T-helper 2 cell treated with Interferon-gamma antibody and Interleukin-4, amounts not matched to agents 5 μg/mL and 100 μg/mL, for 36 hours (primary cell): ENCODE measurements around the gene UCHL1.

Source experiments
- DNase-seq: peaks from one replicate; pipeline ENCODE4 v3.0.0; 2021; ENCODE audit warnings: low spot score
- H3K27ac Mint-ChIP-seq: one replicate; pipeline ENCODE4 v1.8.0; 2021; ENCODE audit warnings: mild to moderate bottlenecking, mixed read lengths
- H3K27me3 Mint-ChIP-seq: one replicate; pipeline ENCODE4 v1.8.0; 2021; ENCODE audit warnings: low read depth, mixed read lengths
- H3K36me3 Mint-ChIP-seq: one replicate; pipeline ENCODE4 v1.8.0; 2021; ENCODE audit warnings: low read depth, mixed read lengths
- H3K4me1 Mint-ChIP-seq: one replicate; pipeline ENCODE4 v1.8.0; 2021; ENCODE audit warnings: low read depth, mixed read lengths
- H3K4me3 Mint-ChIP-seq: one replicate; pipeline ENCODE4 v1.8.0; 2022; ENCODE audit warnings: mild to moderate bottlenecking, moderate library complexity, mixed read lengths
- H3K9me3 Mint-ChIP-seq: one replicate; pipeline ENCODE4 v1.8.0; 2021; ENCODE audit warnings: mixed read lengths

UCHL1 gene

GRCh38 chr4:41217374-41217773, 39.4 kb upstream of the UCHL1 start:
- H3K27me3 Mint-ChIP-seq, result peaks cover 63% of the 10 kb centered on the region
- no peaks in the 10 kb centered on the region for H3K9me3 Mint-ChIP-seq
- peaks cover 23% of the 10 kb centered on the region for H3K4me1 Mint-ChIP-seq
- DNase-seq, result no peak
- peak overlapping the region; percentile 77 for H3K4me3 Mint-ChIP-seq
- no peaks in the 10 kb centered on the region for H3K36me3 Mint-ChIP-seq
- no peak overlapping the region for H3K27ac Mint-ChIP-seq

- H3K27ac Mint-ChIP-seq, result no peak overlapping the region
- no peaks in the 10 kb centered on the region for H3K36me3 Mint-ChIP-seq
- H3K9me3 Mint-ChIP-seq, result no peaks in the 10 kb centered on the region
- peaks cover 55% of the 10 kb centered on the region for H3K27me3 Mint-ChIP-seq
- no peak for DNase-seq
- H3K4me1 Mint-ChIP-seq, result peaks cover 18% of the 10 kb centered on the region
- H3K4me3 Mint-ChIP-seq, result no peak overlapping the region
These were observed 38.0 kb upstream of the UCHL1 start for GRCh38 chr4:41218703-41219102.

- no peak overlapping the region for H3K4me3 Mint-ChIP-seq
- H3K27ac Mint-ChIP-seq, result no peak overlapping the region
- H3K36me3 Mint-ChIP-seq, result no peaks in the 10 kb centered on the region
- peaks cover 53% of the 10 kb centered on the region for H3K27me3 Mint-ChIP-seq
- DNase-seq, result no peak
- peaks cover 16% of the 10 kb centered on the region for H3K4me1 Mint-ChIP-seq
- H3K9me3 Mint-ChIP-seq, result no peaks in the 10 kb centered on the region
These were observed 37.2 kb upstream of the UCHL1 start for GRCh38 chr4:41219421-41219950.

- Mint-ChIP-seq H3K9me3 (no peaks in the 10 kb centered on the region), H3K27me3 (peaks cover 33% of the 10 kb centered on the region), H3K4me3 (no peak overlapping the region), H3K4me1 (no peaks in the 10 kb centered on the region), H3K27ac (no peak overlapping the region), H3K36me3 (no peaks in the 10 kb centered on the region)
- no peak for DNase-seq
These were observed 34.7 kb upstream of the UCHL1 start for GRCh38 chr4:41221850-41222645.

GRCh38 chr4:41227902-41228301, 28.8 kb upstream of the UCHL1 start:
- no peaks in the 10 kb centered on the region for H3K9me3 Mint-ChIP-seq
- H3K4me1 Mint-ChIP-seq, result no peaks in the 10 kb centered on the region
- DNase-seq, result no peak
- H3K27ac Mint-ChIP-seq, result no peak overlapping the region
- H3K36me3 Mint-ChIP-seq, result no peaks in the 10 kb centered on the region
- H3K27me3 Mint-ChIP-seq, result peaks cover 6% of the 10 kb centered on the region
- H3K4me3 Mint-ChIP-seq, result no peak overlapping the region

- Mint-ChIP-seq H3K9me3 (no peaks in the 10 kb centered on the region), H3K27ac (no peak overlapping the region), H3K27me3 (peaks cover 3% of the 10 kb centered on the region), H3K4me3 (no peak overlapping the region), H3K36me3 (no peaks in the 10 kb centered on the region), H3K4me1 (no peaks in the 10 kb centered on the region)
- DNase-seq, result no peak
These were observed 24.3 kb upstream of the UCHL1 start for GRCh38 chr4:41232406-41232805.

- Mint-ChIP-seq H3K4me3 (no peak overlapping the region), H3K4me1 (no peaks in the 10 kb centered on the region), H3K36me3 (no peaks in the 10 kb centered on the region), H3K27me3 (peaks cover 3% of the 10 kb centered on the region), H3K9me3 (no peaks in the 10 kb centered on the region), H3K27ac (no peak overlapping the region)
- no peak for DNase-seq
These were observed 23.9 kb upstream of the UCHL1 start for GRCh38 chr4:41232856-41233255.

- no peak for DNase-seq
- Mint-ChIP-seq H3K4me3 (no peak overlapping the region), H3K27ac (no peak overlapping the region), H3K27me3 (peaks cover 3% of the 10 kb centered on the region), H3K36me3 (no peaks in the 10 kb centered on the region), H3K9me3 (no peaks in the 10 kb centered on the region), H3K4me1 (no peaks in the 10 kb centered on the region)
These were observed 20.7 kb upstream of the UCHL1 start for GRCh38 chr4:41236032-41236431.

GRCh38 chr4:41236508-41236907, 20.2 kb upstream of the UCHL1 start:
- Mint-ChIP-seq H3K27ac (no peak overlapping the region), H3K9me3 (no peaks in the 10 kb centered on the region), H3K27me3 (peaks cover 3% of the 10 kb centered on the region), H3K4me1 (no peaks in the 10 kb centered on the region), H3K4me3 (no peak overlapping the region), H3K36me3 (no peaks in the 10 kb centered on the region)
- no peak for DNase-seq

GRCh38 chr4:41241919-41242318, 14.8 kb upstream of the UCHL1 start:
- no peaks in the 10 kb centered on the region for H3K9me3 Mint-ChIP-seq
- no peak for DNase-seq
- peaks cover under 1% of the 10 kb centered on the region for H3K27me3 Mint-ChIP-seq
- no peak overlapping the region for H3K4me3 Mint-ChIP-seq
- H3K36me3 Mint-ChIP-seq, result no peaks in the 10 kb centered on the region
- no peak overlapping the region for H3K27ac Mint-ChIP-seq
- H3K4me1 Mint-ChIP-seq, result no peaks in the 10 kb centered on the region

- H3K9me3 Mint-ChIP-seq, result no peaks in the 10 kb centered on the region
- H3K27ac Mint-ChIP-seq, result no peak overlapping the region
- no peak overlapping the region for H3K4me3 Mint-ChIP-seq
- no peaks in the 10 kb centered on the region for H3K36me3 Mint-ChIP-seq
- peaks cover 3% of the 10 kb centered on the region for H3K27me3 Mint-ChIP-seq
- no peak for DNase-seq
- H3K4me1 Mint-ChIP-seq, result no peaks in the 10 kb centered on the region
These were observed 10.7 kb upstream of the UCHL1 start for GRCh38 chr4:41245983-41246382.

GRCh38 chr4:41256131-41256739, 493 bp upstream of the UCHL1 start:
- no peaks in the 10 kb centered on the region for H3K9me3 Mint-ChIP-seq
- H3K4me3 Mint-ChIP-seq, result no peak overlapping the region
- no peak for DNase-seq
- H3K36me3 Mint-ChIP-seq, result no peaks in the 10 kb centered on the region
- H3K27me3 Mint-ChIP-seq, result peaks cover 46% of the 10 kb centered on the region
- no peak overlapping the region for H3K27ac Mint-ChIP-seq
- H3K4me1 Mint-ChIP-seq, result no peaks in the 10 kb centered on the region

- DNase-seq, result peak; percentile 27
- H3K9me3 Mint-ChIP-seq, result no peaks in the 10 kb centered on the region
- peaks cover 47% of the 10 kb centered on the region for H3K27me3 Mint-ChIP-seq
- H3K4me3 Mint-ChIP-seq, result peak overlapping the region; percentile 69
- H3K36me3 Mint-ChIP-seq, result no peaks in the 10 kb centered on the region
- no peaks in the 10 kb centered on the region for H3K4me1 Mint-ChIP-seq
- H3K27ac Mint-ChIP-seq, result no peak overlapping the region
These were observed 651 bp downstream of the UCHL1 start for GRCh38 chr4:41257257-41257901.

- peak overlapping the region; percentile 69 for H3K4me3 Mint-ChIP-seq
- peaks cover 47% of the 10 kb centered on the region for H3K27me3 Mint-ChIP-seq
- H3K36me3 Mint-ChIP-seq, result no peaks in the 10 kb centered on the region
- no peak for DNase-seq
- no peak overlapping the region for H3K27ac Mint-ChIP-seq
- no peaks in the 10 kb centered on the region for H3K4me1 Mint-ChIP-seq
- no peaks in the 10 kb centered on the region for H3K9me3 Mint-ChIP-seq
These were observed 1.2 kb downstream of the UCHL1 start for GRCh38 chr4:41257906-41258305.
